HepG2 (cell line): ENCODE results near the gene NAV2. TPM values are rescaled to one million over a fixed set of nuclear protein-coding genes. Genes with fewer than 3 reads are reported as not detected.

Experiments
- ATAC-seq: fragments of 200-7000 bp; cut with Tn5 transposase; 3 replicates; pipeline ENCODE4 v1.9.1; 2020; ENCODE audit warnings: mild to moderate bottlenecking, moderate library complexity
- BruUV-seq: library from RNA; stranded (reverse); fragments of 400-500 nt; replicated peaks from 2 replicates; lab custom pipeline; 2021; lab: Mats Ljungman, UMichigan
- CTCF ChIA-PET: fragments of 300-600 bp; formaldehyde crosslinking; extraction: SDS; loops from one replicate; lab custom pipeline; 2021; ENCODE audit warnings: low total read pairs, inconsistent platforms, low intra/inter-chr PET ratio; lab: Yijun Ruan, JAX
- POLR2A ChIA-PET: fragments of 350-600 bp; sonication (Branson Sonifier 250); formaldehyde crosslinking; loops from one replicate; lab custom pipeline; 2020; ENCODE audit warnings: antibody characterized with exemption, inconsistent platforms; lab: Yijun Ruan, JAX
- DNase-seq: peaks from one replicate; pipeline ENCODE4 v3.0.0-alpha.2; 2015; ENCODE audit warnings: low spot score
- FAIRE-seq: peaks from 3 replicates; lab custom pipeline; 2011; peaks lifted over from hg19 to GRCh38; lab: Jason Lieb, UNC
- H2AFZ ChIP-seq: one replicate; pipeline ENCODE4 v1.6.1; 2011; ENCODE audit warnings: low read length, inconsistent platforms
- H3K27ac ChIP-seq: fragments of 300-600 bp; 3 replicates; pipeline ENCODE4 v1.8.0; 2011; ENCODE audit warnings: mixed run types, mild to moderate bottlenecking, mixed read lengths, low read length, inconsistent platforms; ENCODE audit not compliant: insufficient read depth; ENCODE audit errors: extremely low read length
- H3K27me3 ChIP-seq, 2 experiments: fragments of 200-600 bp in 1 of 2; 2 replicates in 1 of 2; 3 replicates in 1 of 2; pipeline versions ENCODE4 v1.6.0 to v1.8.0; 2011; ENCODE audit warnings: low read length in 2 of 2, mild to moderate bottlenecking in 2 of 2, moderate library complexity in 2 of 2, inconsistent platforms in 1 of 2; ENCODE audit not compliant: insufficient read depth in 2 of 2, control insufficient read depth in 1 of 2
- H3K36me3 ChIP-seq, 2 experiments: fragments of 200-600 bp in 1 of 2; replicated peaks in 1 of 2; 2 replicates in 1 of 2; 3 replicates in 1 of 2; pipeline versions ENCODE4 v1.5.1 to v1.8.0; 2011; ENCODE audit warnings: low read length in 2 of 2, inconsistent platforms in 1 of 2; ENCODE audit not compliant: insufficient read depth in 2 of 2, control insufficient read depth in 1 of 2
- H3K4me1 ChIP-seq: 2 replicates; pipeline ENCODE4 v1.5.1; 2012; ENCODE audit warnings: low read length, inconsistent platforms; ENCODE audit not compliant: insufficient read depth
- H3K4me2 ChIP-seq: 2 replicates; pipeline ENCODE4 v1.6.0; 2011; ENCODE audit warnings: low read depth, low read length, inconsistent platforms
- H3K4me3 ChIP-seq, 3 experiments: fragments of 200-600 bp in 1 of 3; sonication (generic), shearing (Covaris generic) in 1 of 3; replicated peaks in 1 of 3; 2 replicates each; pipeline ENCODE4 v1.5.1; 2011 to 2016; ENCODE audit warnings: low read length in 3 of 3, inconsistent platforms in 2 of 3, low read depth in 2 of 3, mild to moderate bottlenecking in 2 of 3, control low read depth in 1 of 3, mixed read lengths in 1 of 3; ENCODE audit not compliant: insufficient read depth in 1 of 3
- H3K79me2 ChIP-seq: one replicate; pipeline ENCODE4 v1.6.1; 2011; ENCODE audit warnings: low read length, inconsistent platforms; ENCODE audit not compliant: insufficient read depth
- H3K9ac ChIP-seq: 2 replicates; pipeline ENCODE4 v1.6.0; 2011; ENCODE audit warnings: mild to moderate bottlenecking, low read depth, low read length, inconsistent platforms; ENCODE audit not compliant: insufficient read depth
- H3K9me3 ChIP-seq: 2 replicates; pipeline ENCODE4 v1.5.1; 2012; ENCODE audit warnings: mild to moderate bottlenecking, low read length
- H4K20me1 ChIP-seq: 2 replicates; pipeline ENCODE4 v1.6.0; 2011; ENCODE audit warnings: inconsistent platforms, mild to moderate bottlenecking, low read length, moderate library complexity; ENCODE audit not compliant: insufficient read depth
- BCLAF1 ChIP-seq: fragments of 450-650 bp; IDR thresholded peaks from 2 replicates; pipeline ENCODE4 v1.6.1; 2017; ENCODE audit warnings: mild to moderate bottlenecking
- MIER2 ChIP-seq: IDR thresholded peaks from 2 replicates; pipeline ENCODE4 v1.6.1; 2016; ENCODE audit warnings: missing biosample characterization, missing genetic modification reagents
- TSC22D2 ChIP-seq: sonication (generic); formaldehyde crosslinking; IDR thresholded peaks from 2 replicates; pipeline ENCODE4 v1.5.1; 2020; ENCODE audit warnings: missing genetic modification reagents, mild to moderate bottlenecking, borderline replicate concordance
- ZNF558 ChIP-seq: sonication (generic); formaldehyde crosslinking; IDR thresholded peaks from 2 replicates; pipeline ENCODE4 v1.9.0; 2022; ENCODE audit warnings: mild to moderate bottlenecking, missing genetic modification reagents, borderline replicate concordance
- ZNF749 ChIP-seq: sonication (generic); formaldehyde crosslinking; IDR thresholded peaks from 2 replicates; pipeline ENCODE4 v1.8.0; 2022; ENCODE audit warnings: mild to moderate bottlenecking, missing genetic modification reagents, moderate library complexity, borderline replicate concordance
- ZNF816 ChIP-seq: sonication (generic); formaldehyde crosslinking; IDR thresholded peaks from 2 replicates; pipeline ENCODE4 v1.8.0; 2022; ENCODE audit warnings: missing genetic modification reagents, mild to moderate bottlenecking, borderline replicate concordance
- WGBS: methylation state at CpG from one replicate; pipeline ENCODE4 v1.1.6; 2017; ENCODE audit warnings: low lambda C conversion rate; 5-methylcytosine and 5-hydroxymethylcytosine counted together
- in situ Hi-C: cut with HindIII; loops from 2 replicates; pipeline ENCODE4 v1.10.0; 2017; ENCODE audit warnings: low pct_unique_long_range_greater_than_20kb; ENCODE audit not compliant: extremely low pct_ligation_motif_present
- intact Hi-C: fragments of 100-400 bp; cut with micrococcal nuclease; formaldehyde crosslinking; loops from one replicate; pipeline ENCODE4 v1.10.0; 2022; ENCODE audit not compliant: unreplicated experiment
- polyA plus RNA-seq, 8 experiments: library from polyadenylated mRNA; depleted of rRNA in 3 of 8; stranded (reverse) in 7 of 8; unstranded in 1 of 8; fragments of >200 nt; fragmentation: Illumina TruSeq in 4 of 8; extraction: Trizol in 4 of 8; gene quantifications; 2 replicates each; pipeline versions ENCODE4 v1.2.1 to v1.2.3, GENCODE V29; 2011 to 2016; ENCODE audit warnings: low read depth in 4 of 8, missing spikeins in 1 of 8, mixed read lengths in 1 of 8; ENCODE audit not compliant: insufficient read depth in 1 of 8
- total RNA-seq, 5 experiments: library from RNA; depleted of rRNA; stranded (reverse); fragments of >200 nt; fragmentation: Illumina TruSeq; extraction: Trizol; gene quantifications; 2 replicates each; pipeline ENCODE4 v1.2.3, GENCODE V29; 2016; ENCODE audit warnings: low read depth in 1 of 5

The NAV2 gene
- total and polyA plus RNA-seq, 2 of the 13 experiments (the other 11 are each of a cell fraction or from before 2014, with no cell fraction given), result 9.3 to 34.6 TPM

DNA sequence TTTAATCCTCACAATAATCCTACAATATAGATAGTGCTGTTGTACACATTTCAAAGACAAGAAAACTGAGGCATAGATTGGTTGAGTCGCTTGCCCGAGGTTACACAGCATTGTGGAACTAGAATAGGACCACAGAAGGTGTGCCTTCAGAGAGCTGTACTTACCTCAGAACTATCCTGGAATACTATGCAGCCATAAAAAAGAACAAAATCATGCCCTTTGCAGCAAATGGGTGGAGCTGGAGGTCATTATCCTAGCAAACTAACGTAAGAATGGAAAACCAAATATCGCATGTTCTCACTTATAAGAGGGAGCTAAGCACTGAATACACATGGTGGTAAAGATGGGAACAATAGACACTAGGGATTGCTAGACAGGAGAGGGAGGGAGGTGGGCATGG is 15.7 kb upstream of the NAV2 start:
- Histone ChIP-seq H3K27me3 (peaks cover 0 to 13% of the 10 kb centered on the region in 2 experiments; a peak in 1 of 5 replicates), H3K27ac (no peak overlapping the region), H3K4me2 (no peak overlapping the region), H3K9me3 (no peaks in the 10 kb centered on the region), H3K79me2 (no peaks in the 10 kb centered on the region), H3K4me3 (no peak overlapping the region)
- ChIA-PET POLR2A (no interaction called here), CTCF (no interaction called here)
- no TSS peak for BruUV-seq
- in situ Hi-C loops, result no loop called here
- FAIRE-seq (no peak), ATAC-seq (no peak), DNase-seq (no peak)
- 26% methylated on average over 4 of the region's 4 CpGs for WGBS
- TF ChIP-seq ZNF558 (CRISPR knock-in tag), result no peak
- TF ChIP-seq, all 625 proteins: peak for 0
- intact Hi-C loops, result no loop called here
- Histone ChIP-seq H3K9ac (no peak overlapping the region), H4K20me1 (no peaks in the 10 kb centered on the region), H3K36me3 (no peaks in the 10 kb centered on the region), H3K4me1 (no peaks in the 10 kb centered on the region; the same call in 1 of the 2 replicates), H2AFZ (no peak overlapping the region)

GRCh38 chr11:19697721-19698121 is 14.9 kb upstream of the NAV2 start:
- Histone ChIP-seq H3K4me2 (no peak overlapping the region), H4K20me1 (no peaks in the 10 kb centered on the region), H3K4me3 (no peak overlapping the region), H3K27ac (no peak overlapping the region), H3K9me3 (no peaks in the 10 kb centered on the region), H3K9ac (no peak overlapping the region), H2AFZ (no peak overlapping the region), H3K27me3 (peaks cover 0 to 9% of the 10 kb centered on the region in 2 experiments; a peak in 1 of 5 replicates), H3K4me1 (no peaks in the 10 kb centered on the region; the same call in 1 of the 2 replicates), H3K79me2 (no peaks in the 10 kb centered on the region), H3K36me3 (no peaks in the 10 kb centered on the region)
- POLR2A ChIA-PET, result no interaction called here
- no peak for FAIRE-seq
- TF ChIP-seq ZNF816 (CRISPR knock-in tag) (no peak), BCLAF1 (no peak), TSC22D2 (CRISPR knock-in tag) (no peak), ZNF749 (CRISPR knock-in tag) (no peak), MIER2 (CRISPR knock-in tag) (no peak)
- DNase-seq, result no peak
- ATAC-seq, result no peak
- intact Hi-C loops (no loop called here), in situ Hi-C loops (no loop called here)
- CTCF ChIA-PET, result no interaction called here
- BruUV-seq, result no TSS peak
- WGBS, result 46% methylated on average over 4 of the region's 4 CpGs
